Stimulated activated CD8-positive, alpha-beta memory T cell treated with anti-CD3 and anti-CD28 coated beads, Interleukin-4, amount 100 ng/mL, for 48 hours (primary cell): Measurements from ENCODE around the gene YES1.
"Not testable (repeated sequence)": the region's sequence is repeated elsewhere in the genome, so short reads cannot be mapped to it uniquely, and the experiment has no call there.

ENCODE experiments used
- DNase-seq: peaks from one replicate; pipeline ENCODE4 v3.0.0-alpha.2; 2020

The YES1 gene

DNA sequence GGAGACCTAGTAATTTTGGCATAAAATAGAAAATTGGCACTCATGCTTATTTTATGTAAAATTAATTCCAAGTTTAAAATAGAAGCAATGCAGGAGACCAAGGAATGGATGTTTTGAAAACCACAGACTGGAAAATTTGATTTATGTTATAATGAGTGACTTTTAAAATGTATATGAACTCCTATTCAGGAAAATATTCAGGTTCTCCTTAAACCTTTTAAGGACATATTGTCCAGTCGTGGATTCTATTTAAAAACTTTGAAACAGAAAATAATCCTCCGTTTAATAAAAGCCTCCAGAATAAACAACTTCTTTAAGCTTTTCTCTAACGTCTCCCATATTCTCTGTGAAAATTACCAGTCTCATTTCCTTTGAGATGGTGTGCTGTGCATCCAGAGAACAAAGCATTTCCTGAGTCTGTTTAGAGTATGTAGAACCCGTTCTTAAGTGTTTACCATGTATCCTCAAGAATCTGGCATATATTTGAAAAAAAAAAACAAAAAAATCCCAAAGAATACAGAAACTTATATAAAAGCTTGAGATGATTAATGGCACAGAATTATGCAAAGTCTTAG lies 8.6 kb upstream of the YES1 start:
- no peak for DNase-seq

DNA sequence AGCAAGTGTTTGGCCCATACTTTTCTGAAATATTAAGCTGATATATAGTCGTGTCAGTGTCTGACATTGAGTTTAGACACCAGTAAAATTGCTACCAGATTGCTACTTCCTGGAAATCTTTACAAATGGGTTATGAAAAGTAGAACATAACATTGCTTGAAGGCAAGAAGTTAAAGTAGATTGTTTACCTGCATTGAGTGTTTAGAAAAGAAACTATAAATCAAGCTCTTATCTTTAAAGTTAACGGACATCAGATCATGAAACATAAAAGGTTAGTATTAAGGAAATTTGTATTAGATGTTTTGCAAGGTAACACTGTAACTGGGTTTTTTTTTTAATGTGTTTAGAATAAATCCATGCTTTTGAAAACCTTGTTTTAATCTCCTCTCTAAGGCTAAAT lies 4.8 kb upstream of the YES1 start:
- DNase-seq = no peak

GRCh38 chr18:816088-816653 lies 4.1 kb upstream of the YES1 start:
- no peak for DNase-seq

DNA sequence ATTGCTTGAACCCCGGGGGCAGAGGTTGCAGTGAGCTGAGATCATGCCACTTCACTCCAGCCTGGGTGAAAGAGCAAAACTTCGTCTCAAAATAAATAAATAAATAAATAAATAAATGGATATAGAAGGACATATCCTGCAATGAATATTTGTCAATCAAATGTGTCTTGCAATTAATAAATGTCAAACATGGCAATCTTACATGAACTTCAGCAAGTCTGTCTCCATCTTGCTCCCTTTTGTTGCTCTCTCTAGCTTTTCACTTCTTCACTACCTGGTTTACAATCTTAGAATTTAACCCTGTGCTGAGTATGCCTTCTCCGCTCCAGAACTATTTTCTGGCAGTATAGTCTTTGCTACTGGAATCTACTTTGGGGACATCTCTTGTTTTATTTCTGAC lies 3.3 kb upstream of the YES1 start:
- no peak for DNase-seq

GRCh38 chr18:814300-815084 lies 2.5 kb upstream of the YES1 start:
- DNase-seq = no peak

- DNase-seq = no peak
These were observed 1.4 kb upstream of the YES1 start for GRCh38 chr18:813172-814071.

GRCh38 chr18:812376-813171 lies 532 bp upstream of the YES1 start:
- DNase-seq = peak; percentile 86

GRCh38 chr18:811182-811891 lies 705 bp downstream of the YES1 start:
- no peak for DNase-seq

GRCh38 chr18:809985-810642 lies 1.9 kb downstream of the YES1 start:
- no peak for DNase-seq

GRCh38 chr18:809228-809627 lies 2.8 kb downstream of the YES1 start:
- DNase-seq = not testable (repeated sequence)

DNA sequence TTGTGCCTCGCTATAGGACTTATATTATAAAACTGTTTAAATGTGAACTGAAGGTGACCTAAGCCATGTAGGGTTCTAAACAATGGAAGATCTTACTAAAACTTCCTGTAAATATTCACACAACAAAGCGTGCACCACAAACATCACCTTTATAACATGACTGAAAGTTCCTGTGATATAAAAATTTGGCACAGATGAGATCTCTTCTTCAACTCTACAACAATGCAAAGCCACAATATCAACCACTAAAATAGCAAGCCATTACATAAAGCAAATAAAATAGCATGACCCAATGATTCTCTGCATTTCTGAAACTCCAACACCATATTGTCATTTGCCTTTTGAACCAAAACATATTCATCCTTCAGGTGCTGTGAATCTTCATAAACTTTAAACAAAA lies 3.5 kb downstream of the YES1 start:
- DNase-seq = no peak

DNA sequence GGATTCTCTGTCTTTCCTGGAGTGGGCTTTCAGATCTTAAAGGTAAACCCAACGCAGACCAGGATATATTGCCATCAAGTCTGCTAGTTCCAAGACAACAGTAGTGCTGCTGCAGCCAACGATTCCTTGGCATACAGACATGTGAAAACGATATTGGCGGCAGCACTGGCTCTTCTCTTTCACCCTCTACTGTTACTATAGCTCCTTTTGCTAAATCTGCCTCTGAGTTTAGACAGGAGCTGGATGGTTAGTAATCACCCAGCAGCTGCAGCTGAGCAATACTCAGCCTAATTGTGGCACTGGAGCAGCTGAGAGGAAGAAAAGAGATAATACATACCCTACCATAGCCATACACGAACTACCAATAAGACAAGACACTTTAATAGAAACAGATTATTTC lies 4.0 kb downstream of the YES1 start:
- DNase-seq = no peak

GRCh38 chr18:805755-806110 lies 6.3 kb downstream of the YES1 start:
- DNase-seq = no peak

- no peak for DNase-seq
These were observed 6.9 kb downstream of the YES1 start for GRCh38 chr18:805008-805754.

DNA sequence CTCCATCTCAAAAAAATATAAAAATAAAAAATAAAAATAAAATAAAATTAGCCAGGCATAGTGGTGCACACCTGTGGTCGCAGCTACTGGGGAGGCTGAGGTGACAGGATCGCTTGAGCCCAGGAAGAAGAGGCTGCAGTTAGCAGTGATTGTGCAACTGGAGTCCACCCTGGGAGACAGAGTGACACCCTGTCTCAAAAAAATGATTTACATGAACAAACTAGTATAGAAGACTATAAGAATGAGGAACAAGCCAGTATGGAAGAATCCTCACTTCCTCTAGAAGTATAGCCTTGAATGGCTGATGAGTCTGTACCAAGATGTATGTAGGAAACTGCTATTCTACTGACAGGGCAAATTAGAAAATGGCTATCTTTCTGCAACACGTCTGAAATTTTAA lies 10.9 kb downstream of the YES1 start:
- no peak for DNase-seq

DNA sequence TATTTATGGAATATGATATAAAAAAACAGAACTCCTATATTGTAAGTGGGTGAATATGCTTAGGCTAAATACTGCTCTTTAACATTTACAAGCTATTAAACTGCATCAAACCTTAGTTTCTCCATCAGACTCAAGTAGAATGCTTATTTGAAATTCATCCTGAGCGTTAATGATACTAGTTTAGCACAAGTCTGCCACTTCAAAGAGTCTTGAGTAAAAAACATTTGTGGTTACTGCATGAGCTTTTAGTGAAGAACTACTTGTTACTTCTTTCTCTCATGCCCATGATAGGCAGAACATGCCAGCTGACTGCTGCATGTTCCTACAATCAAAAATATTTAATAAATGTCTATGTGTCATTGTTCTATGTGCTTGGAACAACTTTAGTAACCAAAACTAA lies 12.1 kb downstream of the YES1 start:
- no peak for DNase-seq

- not testable (repeated sequence) for DNase-seq
These were observed 16.7 kb downstream of the YES1 start for GRCh38 chr18:795383-795782.

DNA sequence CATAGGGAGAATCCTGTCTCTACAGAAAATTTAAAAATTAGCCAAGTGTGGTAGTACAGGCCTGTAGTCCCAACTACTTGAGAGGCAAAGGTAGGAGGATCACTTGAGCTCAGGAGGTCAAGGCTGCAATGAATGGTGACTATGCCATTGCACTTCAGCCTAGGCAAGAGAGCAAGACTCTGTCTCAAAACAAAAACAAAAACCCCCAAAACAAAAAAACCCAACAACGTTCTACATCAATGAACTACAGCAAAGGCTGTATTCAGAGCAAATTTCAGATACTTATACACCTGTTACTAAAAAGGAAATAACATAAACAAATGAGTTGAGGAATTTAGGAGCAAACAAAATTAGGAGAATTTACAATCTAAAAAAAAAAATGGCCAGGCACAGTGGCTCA lies 22.6 kb downstream of the YES1 start:
- no peak for DNase-seq

DNA sequence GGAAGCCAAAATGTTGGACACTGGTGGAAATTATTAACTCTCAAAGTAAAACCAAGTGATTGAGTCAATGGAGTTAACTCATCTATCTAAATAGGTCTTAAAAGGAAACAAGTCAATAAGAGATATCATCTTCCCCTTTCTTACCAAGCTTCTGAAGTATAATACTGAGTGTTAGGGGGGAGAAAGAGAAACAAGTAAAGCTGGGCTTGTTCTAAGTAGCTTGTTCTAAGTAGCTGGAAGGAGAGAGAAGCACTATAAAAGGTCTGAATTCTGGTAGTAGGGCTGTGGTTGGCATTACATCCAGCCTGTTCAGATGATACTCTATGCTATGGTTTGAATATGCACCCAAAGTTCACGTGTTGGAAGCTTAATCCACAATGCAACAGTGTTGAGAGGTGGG lies 26.8 kb downstream of the YES1 start:
- DNase-seq = no peak

DNA sequence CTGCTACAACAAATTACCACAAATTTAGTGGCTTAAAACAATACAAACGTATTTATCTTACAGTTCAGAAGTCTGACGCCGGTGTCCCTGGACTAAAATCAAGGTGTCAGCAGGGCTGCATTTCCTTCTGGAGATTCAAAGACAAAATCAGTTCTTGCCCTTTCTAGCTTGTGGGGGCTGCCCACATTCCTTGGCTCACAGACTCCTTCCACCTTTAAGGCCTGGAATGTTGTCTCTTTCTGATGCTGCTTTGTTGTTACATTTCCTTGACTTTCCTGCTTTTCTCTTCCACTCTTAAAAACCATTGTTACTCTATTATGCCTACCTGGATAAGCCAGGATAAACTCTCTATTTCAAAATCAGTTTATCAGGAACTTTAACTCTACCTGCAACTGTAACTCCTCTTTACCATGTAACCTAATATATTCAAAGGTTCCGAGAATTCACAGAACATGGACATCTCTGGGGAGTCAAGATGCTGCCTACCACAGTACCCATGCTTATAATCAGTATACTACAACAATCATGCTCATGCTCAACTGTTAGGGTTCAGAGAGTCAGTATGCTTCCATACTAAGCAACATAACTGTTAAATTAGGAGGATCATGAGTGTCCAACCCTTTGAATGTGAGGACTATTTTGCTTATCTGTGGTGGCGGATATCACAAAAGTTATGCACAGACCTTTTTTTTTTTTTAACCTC lies 27.4 kb downstream of the YES1 start:
- DNase-seq = no peak
